NCI-H345 treated with DMSO at 0.1 percent for 48 hours (cell line): Measurements from ENCODE around the gene MOSPD3.
"Not testable (repeated sequence)": the region's sequence is repeated elsewhere in the genome, so short reads cannot be mapped to it uniquely, and the experiment has no call there.

Source experiments
- DNase-seq: peaks from one replicate; lab custom pipeline; 2025; ENCODE audit not compliant: unreplicated experiment; lab: John Stamatoyannopoulos, UW

MOSPD3 gene

GRCh38 chr7:100623951-100624824 lies 11.8 kb downstream of the MOSPD3 start:
- no peak for DNase-seq

GRCh38 chr7:100626055-100626454 lies 13.7 kb downstream of the MOSPD3 start:
- DNase-seq, result no peak

- peak; percentile 42 for DNase-seq
Measured at GRCh38 chr7:100626530-100627237, 14.3 kb downstream of the MOSPD3 start.

- DNase-seq, result no peak
Measured at GRCh38 chr7:100627238-100627549, 14.9 kb downstream of the MOSPD3 start.

- DNase-seq, result no peak
Measured at GRCh38 chr7:100629117-100629716, 16.9 kb downstream of the MOSPD3 start.

- no peak for DNase-seq
Measured at GRCh38 chr7:100630066-100630465, 17.7 kb downstream of the MOSPD3 start.

GRCh38 chr7:100632951-100633717 lies 20.8 kb downstream of the MOSPD3 start:
- peak; percentile 20 for DNase-seq

GRCh38 chr7:100639995-100640516 lies 27.7 kb downstream of the MOSPD3 start:
- no peak for DNase-seq

GRCh38 chr7:100640517-100641440 lies 28.4 kb downstream of the MOSPD3 start:
- DNase-seq, result no peak

GRCh38 chr7:100641463-100641859 lies 29.1 kb downstream of the MOSPD3 start, which contains the start of gene TFR2:
Gene TFR2, minus strand, starts transcription at chr7:100641552. Its CDS starts 43 bp downstream, at chr7:100641509.
- no peak for DNase-seq

- DNase-seq, result no peak
Measured at GRCh38 chr7:100641860-100642533, 29.7 kb downstream of the MOSPD3 start.

- DNase-seq, result no peak
Measured at GRCh38 chr7:100642534-100642907, 30.2 kb downstream of the MOSPD3 start.

- DNase-seq, result no peak
Measured at GRCh38 chr7:100649826-100650565, 37.7 kb downstream of the MOSPD3 start.

GRCh38 chr7:100654908-100655831 lies 42.8 kb downstream of the MOSPD3 start:
- no peak for DNase-seq

- peak; percentile 80 for DNase-seq
Measured at GRCh38 chr7:100655908-100656674, 43.8 kb downstream of the MOSPD3 start, which contains the start of gene ACTL6B. Gene ACTL6B, minus strand, starts transcription at chr7:100656448. Its CDS starts 94 bp downstream, at chr7:100656354.

GRCh38 chr7:100662194-100662776 lies 49.9 kb downstream of the MOSPD3 start:
- not testable (repeated sequence) for DNase-seq
